C1 segment of cervical spinal cord (tissue), 14 donors: ENCODE measurements around the gene CMTM4.

Experiments
- DNase-seq, 14 donors: peaks; one replicate each; lab custom pipeline; 2025; lab: John Stamatoyannopoulos, UW

CMTM4 gene

GRCh38 chr16:66696669-66697630 lies at the start of gene CMTM4:
Gene CMTM4 (minus strand): TSS chr16:66696743. CDS start chr16:66696525, 218 bp downstream.
- DNase-seq: peak in 13 of 14 donors; percentile 14 to 87 (median 68)

GRCh38 chr16:66746048-66746447 lies 49.5 kb upstream of the CMTM4 start:
- DNase-seq: no peak

GRCh38 chr16:66741950-66742808 lies 45.6 kb upstream of the CMTM4 start:
- peak in 3 of 14 donors; percentile 7 to 48 (median 18) for DNase-seq

GRCh38 chr16:66741169-66741900 lies 44.8 kb upstream of the CMTM4 start:
- DNase-seq: peak; percentile 9 to 94 (median 85)

- DNase-seq: peak in 1 of 14 donors; percentile 14
Observed at GRCh38 chr16:66740533-66740932, 44.0 kb upstream of the CMTM4 start.

- DNase-seq: peak in 1 of 14 donors; percentile 20
Observed at GRCh38 chr16:66740010-66740409, 43.5 kb upstream of the CMTM4 start.

- DNase-seq: no peak
Observed at GRCh38 chr16:66735891-66736290, 39.3 kb upstream of the CMTM4 start.

- no peak for DNase-seq
Observed at GRCh38 chr16:66731101-66731500, 34.6 kb upstream of the CMTM4 start.

GRCh38 chr16:66728804-66729203 lies 32.3 kb upstream of the CMTM4 start:
- no peak for DNase-seq

GRCh38 chr16:66728117-66728787 lies 31.7 kb upstream of the CMTM4 start:
- DNase-seq: peak in 7 of 14 donors; percentile 13 to 79 (median 20)

GRCh38 chr16:66720766-66721165 lies 24.2 kb upstream of the CMTM4 start:
- DNase-seq: no peak

- DNase-seq: no peak
Observed at GRCh38 chr16:66719246-66719645, 22.7 kb upstream of the CMTM4 start.

GRCh38 chr16:66717776-66718175 lies 21.2 kb upstream of the CMTM4 start:
- no peak for DNase-seq

- DNase-seq: peak in 7 of 14 donors; percentile 4 to 31 (median 18)
Observed at GRCh38 chr16:66717112-66717675, 20.7 kb upstream of the CMTM4 start.

GRCh38 chr16:66714654-66715307 lies 18.2 kb upstream of the CMTM4 start:
- no peak for DNase-seq

GRCh38 chr16:66714062-66714461 lies 17.5 kb upstream of the CMTM4 start:
- no peak for DNase-seq

GRCh38 chr16:66713076-66713475 lies 16.5 kb upstream of the CMTM4 start:
- DNase-seq: no peak

GRCh38 chr16:66712512-66712911 lies 16.0 kb upstream of the CMTM4 start:
- no peak for DNase-seq

GRCh38 chr16:66711581-66711980 lies 15.0 kb upstream of the CMTM4 start:
- no peak for DNase-seq

- peak in 5 of 14 donors; percentile 25 to 43 (median 40) for DNase-seq
Observed at GRCh38 chr16:66706506-66706880, 9.9 kb upstream of the CMTM4 start.
